K562 (cell line): Measurements from ENCODE around the gene UBR3.

Source experiments
- MAZ ChIP-seq, 2 experiments: fragments of 450-650 bp in 1 of 2; sonication (generic) in 1 of 2; formaldehyde crosslinking; IDR thresholded peaks in 1 of 2; conservative IDR thresholded peaks in 1 of 2; 2 replicates each; pipeline versions ENCODE4 v1.4.0 to v1.5.0; 2020; ENCODE audit warnings: mild to moderate bottlenecking in 1 of 2, missing genetic modification reagents in 1 of 2
- STAG1 ChIP-seq: sonication (generic); formaldehyde crosslinking; IDR thresholded peaks from 2 replicates; pipeline ENCODE4 v1.5.0; 2020; ENCODE audit warnings: missing genetic modification reagents, borderline replicate concordance

GRCh38 chr2:169781249-169782013, 45.8 kb upstream of the UBR3 start:
- TF ChIP-seq STAG1 (CRISPR knock-in tag) = no peak
- TF ChIP-seq MAZ (CRISPR knock-in tag; conservative IDR thresholded peaks at IDR 0.05 in 1 of 2, IDR thresholded peaks at IDR 0.05 in 1 of 2) = no peak
